Activated CD8-positive, alpha-beta T cell treated with anti-CD3 and anti-CD28 coated beads, Interleukin-2, amount 10 ng/mL, durations not matched to agents 7 days and 5 days (primary cell): Measurements from ENCODE around the gene NCAPG2. TPM values are rescaled to one million over a fixed set of nuclear protein-coding genes. Genes with fewer than 3 reads are reported as not detected.
"Not testable (repeated sequence)": the region's sequence is repeated elsewhere in the genome, so short reads cannot be mapped to it uniquely, and the experiment has no call there.

ENCODE experiments used
- ATAC-seq: fragments of 150-1000 bp; cut with Tn5 transposase; one replicate; pipeline ENCODE4 v1.10.0; 2021; ENCODE audit warnings: moderate library complexity
- CTCF ChIA-PET: fragments of 350-600 bp; sonication (Branson Sonifier 250); formaldehyde crosslinking; loops from one replicate; lab custom pipeline; 2021; ENCODE audit warnings: antibody characterized with exemption; lab: Charles Lee
- POLR2A ChIA-PET: fragments of 350-600 bp; sonication (Branson Sonifier 250); formaldehyde crosslinking; loops from one replicate; lab custom pipeline; 2021; ENCODE audit warnings: antibody characterized with exemption; lab: Charles Lee
- DNase-seq: peaks from one replicate; pipeline ENCODE4 v3.0.0-alpha.2; 2020
- H3K27ac Mint-ChIP-seq: one replicate; pipeline ENCODE4 v1.8.0; 2021; ENCODE audit warnings: mild to moderate bottlenecking, mixed read lengths
- H3K27me3 Mint-ChIP-seq: one replicate; pipeline ENCODE4 v1.8.0; 2021; ENCODE audit warnings: low read depth, mixed read lengths
- H3K36me3 Mint-ChIP-seq: one replicate; pipeline ENCODE4 v1.8.0; 2021; ENCODE audit warnings: low read depth, mixed read lengths
- H3K4me1 Mint-ChIP-seq: one replicate; pipeline ENCODE4 v1.8.0; 2021; ENCODE audit warnings: low read depth, mixed read lengths
- H3K4me3 Mint-ChIP-seq: one replicate; pipeline ENCODE4 v1.8.0; 2021; ENCODE audit warnings: mild to moderate bottlenecking, mixed read lengths
- H3K9me3 Mint-ChIP-seq: one replicate; pipeline ENCODE4 v1.8.0; 2022; ENCODE audit warnings: mixed read lengths; ENCODE audit not compliant: insufficient read depth
- total RNA-seq, 2 experiments: library from RNA; stranded (reverse); gene quantifications; one replicate each; pipeline ENCODE4 v1.2.3, GENCODE V29; 2021

The NCAPG2 gene
- total RNA-seq, 2 experiments from 2014 or later = 154 TPM

GRCh38 chr7:158687406-158687805 is 17.2 kb downstream of the NCAPG2 start:
- Mint-ChIP-seq H3K4me1 (no peaks in the 10 kb centered on the region), H3K27ac (no peak overlapping the region), H3K4me3 (no peak overlapping the region), H3K27me3 (no peaks in the 10 kb centered on the region), H3K9me3 (no peaks in the 10 kb centered on the region), H3K36me3 (peaks cover 76% of the 10 kb centered on the region)
- ChIA-PET POLR2A (interaction anchor here (0.9 kb wide), 1 partner anchor 28 kb away, joined by 3 read pairs; no protein-coding TSS in a partner anchor), CTCF (interaction anchor here (0.6 kb wide), 1 partner anchor 280 kb away, joined by 3 read pairs; no protein-coding TSS in a partner anchor)
- no peak for ATAC-seq
- no peak for DNase-seq

- POLR2A ChIA-PET = interaction anchor here (0.7 kb wide), 1 partner anchor 10 kb away, joined by 3 read pairs; no protein-coding TSS in a partner anchor
- CTCF ChIA-PET = no interaction called here
- DNase-seq = no peak
- Mint-ChIP-seq H3K36me3 (peaks cover 69% of the 10 kb centered on the region), H3K9me3 (no peaks in the 10 kb centered on the region), H3K27me3 (no peaks in the 10 kb centered on the region), H3K4me3 (no peak overlapping the region), H3K4me1 (peaks cover 7% of the 10 kb centered on the region), H3K27ac (no peak overlapping the region)
- no peak for ATAC-seq
Measured at GRCh38 chr7:158685693-158686092, 18.9 kb downstream of the NCAPG2 start.

- no peaks in the 10 kb centered on the region for H3K27me3 Mint-ChIP-seq
- POLR2A ChIA-PET = no interaction called here
- ATAC-seq = no peak
- DNase-seq = no peak
- CTCF ChIA-PET = no interaction called here
- H3K36me3 Mint-ChIP-seq = peaks cover 74% of the 10 kb centered on the region
- H3K4me3 Mint-ChIP-seq = no peak overlapping the region
- no peak overlapping the region for H3K27ac Mint-ChIP-seq
- H3K9me3 Mint-ChIP-seq = no peaks in the 10 kb centered on the region
- peaks cover 19% of the 10 kb centered on the region for H3K4me1 Mint-ChIP-seq
Measured at GRCh38 chr7:158684329-158684728, 20.3 kb downstream of the NCAPG2 start.

GRCh38 chr7:158683541-158683940 is 21.1 kb downstream of the NCAPG2 start:
- no peaks in the 10 kb centered on the region for H3K27me3 Mint-ChIP-seq
- no peaks in the 10 kb centered on the region for H3K9me3 Mint-ChIP-seq
- ChIA-PET POLR2A (no interaction called here), CTCF (interaction anchor here (1.3 kb wide), 1 partner anchor 13 kb away, joined by 3 read pairs; no protein-coding TSS in a partner anchor)
- DNase-seq (no peak), ATAC-seq (no peak)
- peaks cover 22% of the 10 kb centered on the region for H3K4me1 Mint-ChIP-seq
- H3K4me3 Mint-ChIP-seq = no peak overlapping the region
- no peak overlapping the region for H3K27ac Mint-ChIP-seq
- H3K36me3 Mint-ChIP-seq = peaks cover 74% of the 10 kb centered on the region

GRCh38 chr7:158682456-158682855 is 22.1 kb downstream of the NCAPG2 start:
- DNase-seq = no peak
- Mint-ChIP-seq H3K27me3 (no peaks in the 10 kb centered on the region), H3K36me3 (peaks cover 69% of the 10 kb centered on the region), H3K4me1 (peaks cover 26% of the 10 kb centered on the region), H3K27ac (no peak overlapping the region), H3K4me3 (no peak overlapping the region), H3K9me3 (no peaks in the 10 kb centered on the region)
- POLR2A ChIA-PET = no interaction called here
- ATAC-seq = no peak
- CTCF ChIA-PET = interaction anchor here (1.3 kb wide), 1 partner anchor 14 kb away, joined by 3 read pairs; no protein-coding TSS in a partner anchor

GRCh38 chr7:158680754-158681153 is 23.9 kb downstream of the NCAPG2 start:
- no peak for DNase-seq
- Mint-ChIP-seq H3K9me3 (no peaks in the 10 kb centered on the region), H3K36me3 (peaks cover 70% of the 10 kb centered on the region), H3K4me3 (no peak overlapping the region), H3K27ac (peak overlapping the region; percentile 44), H3K27me3 (no peaks in the 10 kb centered on the region), H3K4me1 (peaks cover 31% of the 10 kb centered on the region)
- ATAC-seq = no peak
- POLR2A ChIA-PET = interaction anchor here (0.6 kb wide), 1 partner anchor 75 kb away, joined by 3 read pairs; no protein-coding TSS in a partner anchor
- CTCF ChIA-PET = interaction anchor here (0.9 to 1.3 kb wide), 3 partner anchors 31 to 296 kb away, joined by 3 read pairs; no protein-coding TSS in a partner anchor

GRCh38 chr7:158676906-158677305 is 27.7 kb downstream of the NCAPG2 start:
- no peak overlapping the region for H3K4me3 Mint-ChIP-seq
- POLR2A ChIA-PET = no interaction called here
- peaks cover 73% of the 10 kb centered on the region for H3K36me3 Mint-ChIP-seq
- H3K4me1 Mint-ChIP-seq = peaks cover 37% of the 10 kb centered on the region
- H3K27ac Mint-ChIP-seq = no peak overlapping the region
- CTCF ChIA-PET = interaction anchor here (1.1 kb wide), 1 partner anchor 299 kb away, joined by 3 read pairs; no protein-coding TSS in a partner anchor
- no peaks in the 10 kb centered on the region for H3K9me3 Mint-ChIP-seq
- ATAC-seq = no peak
- no peak for DNase-seq
- H3K27me3 Mint-ChIP-seq = no peaks in the 10 kb centered on the region

GRCh38 chr7:158676171-158676840 is 28.3 kb downstream of the NCAPG2 start:
- peaks cover 77% of the 10 kb centered on the region for H3K36me3 Mint-ChIP-seq

GRCh38 chr7:158672975-158673374 is 31.6 kb downstream of the NCAPG2 start:
- peaks cover 71% of the 10 kb centered on the region for H3K36me3 Mint-ChIP-seq
- no peak overlapping the region for H3K27ac Mint-ChIP-seq
- H3K4me1 Mint-ChIP-seq = peaks cover 15% of the 10 kb centered on the region
- no peaks in the 10 kb centered on the region for H3K27me3 Mint-ChIP-seq
- DNase-seq = no peak
- no peaks in the 10 kb centered on the region for H3K9me3 Mint-ChIP-seq
- CTCF ChIA-PET = no interaction called here
- POLR2A ChIA-PET = no interaction called here
- H3K4me3 Mint-ChIP-seq = no peak overlapping the region
- no peak for ATAC-seq

More at GRCh38 chr7:158676171-158676840, 28.3 kb downstream of the NCAPG2 start:
- no peak overlapping the region for H3K27ac Mint-ChIP-seq
- no peak for ATAC-seq
- POLR2A ChIA-PET = interaction anchor here (0.8 to 1.0 kb wide), 2 partner anchors 10 to 42 kb away, joined by 3 to 4 read pairs; no protein-coding TSS in a partner anchor
- no peak overlapping the region for H3K4me3 Mint-ChIP-seq
- H3K9me3 Mint-ChIP-seq = no peaks in the 10 kb centered on the region
- H3K4me1 Mint-ChIP-seq = peaks cover 36% of the 10 kb centered on the region
- CTCF ChIA-PET = interaction anchor here (1.1 kb wide), 1 partner anchor 300 kb away, joined by 3 read pairs; no protein-coding TSS in a partner anchor
- no peak for DNase-seq
- H3K27me3 Mint-ChIP-seq = no peaks in the 10 kb centered on the region

- H3K9me3 Mint-ChIP-seq, POLR2A ChIA-PET, H3K4me1 Mint-ChIP-seq, H3K27me3 Mint-ChIP-seq, H3K4me3 Mint-ChIP-seq, H3K27ac Mint-ChIP-seq, DNase-seq, ATAC-seq: not testable (repeated sequence)
- CTCF ChIA-PET = interaction anchor here (2.4 kb wide), 1 partner anchor 309 kb away, joined by 7 read pairs; no protein-coding TSS in a partner anchor
- H3K36me3 Mint-ChIP-seq = peaks cover 57% of the 10 kb centered on the region
Measured at GRCh38 chr7:158668086-158668485, 36.5 kb downstream of the NCAPG2 start.

- DNase-seq, H3K9me3 Mint-ChIP-seq, CTCF ChIA-PET, H3K4me1 Mint-ChIP-seq, H3K4me3 Mint-ChIP-seq, H3K27me3 Mint-ChIP-seq, H3K27ac Mint-ChIP-seq, ATAC-seq, POLR2A ChIA-PET: not testable (repeated sequence)
- peaks cover 58% of the 10 kb centered on the region for H3K36me3 Mint-ChIP-seq
Measured at GRCh38 chr7:158666966-158667678, 37.5 kb downstream of the NCAPG2 start.
